GM19328 (cell line): ENCODE results near the gene SLC12A3.

ENCODE experiments used
- ATAC-seq: cut with Tn5 transposase; IDR thresholded peaks from one replicate; pipeline ENCODE4 v1.9.1; 2021; ENCODE audit warnings: mild to moderate bottlenecking, moderate library complexity; ENCODE audit not compliant: unreplicated experiment

SLC12A3 gene

DNA sequence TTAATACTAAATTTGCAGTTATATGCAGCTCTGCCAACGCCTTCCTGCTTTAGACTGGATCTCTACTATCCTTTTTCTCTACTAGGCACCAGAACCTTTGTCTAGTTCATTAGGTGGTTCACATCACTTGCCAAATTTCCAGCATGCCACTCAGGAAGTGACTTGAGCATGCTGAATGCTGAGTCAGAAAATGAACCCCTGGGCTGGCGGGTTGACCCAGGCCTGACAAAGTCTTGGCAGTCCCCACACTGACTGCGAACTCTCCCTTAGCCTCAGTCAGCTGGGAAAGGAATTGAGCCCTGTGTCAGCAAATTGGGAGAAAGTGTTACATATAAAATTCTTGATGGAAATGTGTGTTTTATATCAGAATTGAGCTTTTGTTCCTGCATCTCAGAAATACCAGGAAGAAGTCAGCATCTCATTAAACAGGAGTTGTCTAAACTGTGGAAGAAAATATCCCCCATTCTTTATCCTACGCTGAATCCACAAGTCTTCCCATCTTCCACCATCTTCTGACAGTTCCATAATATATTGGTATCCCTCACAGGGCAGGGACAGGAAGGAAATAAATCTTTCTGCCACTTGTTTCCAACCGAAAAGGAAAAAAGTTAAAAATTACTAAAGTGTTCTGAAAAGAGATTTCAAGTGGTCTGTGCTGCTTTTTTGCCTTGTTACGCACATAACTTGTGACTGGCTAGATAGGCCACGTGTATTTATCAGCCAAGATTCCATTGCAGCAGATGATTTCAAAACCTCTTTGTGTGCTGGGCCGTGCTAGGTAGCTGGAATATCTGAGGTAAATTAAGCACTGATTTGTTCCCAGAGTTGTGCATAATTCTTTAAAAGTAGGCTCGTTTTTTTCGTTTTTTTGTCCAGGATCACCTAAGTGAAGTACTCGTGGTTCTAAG is 16.7 kb upstream of the SLC12A3 start:
- no peak for ATAC-seq

GRCh38 chr16:56848955-56849689 is 15.9 kb upstream of the SLC12A3 start:
- ATAC-seq: no peak

DNA sequence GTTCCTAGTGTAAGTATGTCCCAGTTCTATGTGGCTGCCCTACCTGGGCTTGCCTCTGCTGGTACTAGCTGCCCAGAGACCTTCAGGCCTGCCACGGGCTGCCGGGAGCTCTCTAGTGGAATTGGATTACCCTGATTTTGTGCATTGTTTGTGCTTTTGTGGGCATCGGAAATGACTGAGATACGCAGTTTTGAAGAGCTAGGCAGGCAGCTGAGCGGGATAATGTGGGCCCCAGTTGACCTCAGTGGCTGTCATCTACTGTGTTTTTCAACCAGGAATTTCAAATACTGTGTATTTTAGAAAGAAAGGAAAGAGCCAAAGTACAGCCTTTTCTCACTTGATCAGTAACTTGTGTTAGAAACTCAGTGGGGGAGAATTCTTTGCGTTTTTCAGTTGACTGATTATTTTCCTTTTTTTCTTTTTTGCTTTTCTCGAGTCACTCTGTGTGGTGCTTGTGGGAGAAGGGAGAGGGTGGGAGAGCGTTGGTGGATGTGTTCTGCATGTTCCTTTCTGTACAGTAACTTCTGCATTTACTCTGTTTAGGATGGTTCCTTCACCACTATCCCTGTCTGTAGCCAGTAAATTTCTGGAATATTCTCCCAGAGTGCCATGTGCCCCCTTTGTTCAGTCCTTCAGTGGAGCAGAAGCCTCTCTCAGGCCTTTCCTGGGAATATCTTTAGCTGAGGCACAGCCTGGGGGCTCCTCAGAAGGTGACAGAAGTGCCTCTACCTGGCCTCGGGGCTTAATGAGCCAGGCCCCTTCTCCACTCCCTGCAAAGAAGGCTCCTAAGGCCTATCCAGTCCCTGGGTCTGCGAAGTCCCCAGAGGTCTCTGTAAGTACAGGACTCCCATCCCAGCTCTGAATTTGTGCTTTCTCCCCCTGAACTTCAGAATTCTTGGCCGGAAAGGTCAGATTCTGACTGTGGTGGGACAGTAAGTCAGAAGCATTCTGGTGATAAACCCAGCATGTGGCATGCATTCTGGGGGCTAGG is 15.0 kb upstream of the SLC12A3 start:
- no peak for ATAC-seq

GRCh38 chr16:56851671-56852400 is 13.2 kb upstream of the SLC12A3 start:
- no peak for ATAC-seq

- no peak for ATAC-seq
These were observed 12.6 kb upstream of the SLC12A3 start for GRCh38 chr16:56852401-56852730.

DNA sequence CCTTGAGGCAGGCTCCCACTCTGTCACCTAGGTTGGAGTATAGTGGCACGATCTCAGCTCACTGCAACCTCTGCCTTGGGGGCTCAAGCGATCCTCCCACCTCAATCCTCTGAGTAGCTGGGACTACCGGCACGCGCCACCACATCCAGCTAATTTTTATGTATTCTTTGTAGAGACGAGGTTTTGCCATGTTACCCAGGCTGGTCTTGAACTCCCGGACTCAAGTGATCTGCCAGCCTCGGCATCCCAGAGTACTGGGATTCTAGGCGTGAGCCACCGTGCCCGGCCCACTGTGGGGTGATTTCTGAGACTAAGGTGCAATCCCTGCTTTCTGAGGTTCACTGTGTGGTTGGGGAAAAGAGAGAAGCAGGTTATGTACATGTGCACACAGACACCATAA is 12.0 kb upstream of the SLC12A3 start:
- no peak for ATAC-seq

- no peak for ATAC-seq
These were observed 9.8 kb upstream of the SLC12A3 start for GRCh38 chr16:56855201-56855600.

DNA sequence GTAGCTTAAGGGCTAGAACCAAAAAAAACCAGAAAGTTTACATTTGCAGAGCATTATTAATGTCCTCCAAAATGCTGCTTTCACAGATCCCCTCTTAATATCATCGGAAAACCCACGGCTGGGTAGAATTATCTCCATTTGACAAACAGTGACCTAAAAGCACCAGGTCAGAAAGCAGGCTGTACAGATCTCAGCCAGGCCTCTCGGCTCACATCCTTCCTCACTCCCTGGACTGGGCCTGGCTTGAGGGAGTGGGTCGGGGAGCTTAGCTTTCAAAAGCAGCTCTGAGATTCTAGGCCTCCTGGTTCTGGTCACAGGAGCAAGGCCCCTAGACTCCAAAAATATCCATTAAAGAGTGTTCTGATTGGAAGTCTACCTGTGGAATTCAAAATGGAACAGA is 9.1 kb upstream of the SLC12A3 start:
- no peak for ATAC-seq

- no peak for ATAC-seq
These were observed 8.0 kb upstream of the SLC12A3 start for GRCh38 chr16:56856876-56857447.

DNA sequence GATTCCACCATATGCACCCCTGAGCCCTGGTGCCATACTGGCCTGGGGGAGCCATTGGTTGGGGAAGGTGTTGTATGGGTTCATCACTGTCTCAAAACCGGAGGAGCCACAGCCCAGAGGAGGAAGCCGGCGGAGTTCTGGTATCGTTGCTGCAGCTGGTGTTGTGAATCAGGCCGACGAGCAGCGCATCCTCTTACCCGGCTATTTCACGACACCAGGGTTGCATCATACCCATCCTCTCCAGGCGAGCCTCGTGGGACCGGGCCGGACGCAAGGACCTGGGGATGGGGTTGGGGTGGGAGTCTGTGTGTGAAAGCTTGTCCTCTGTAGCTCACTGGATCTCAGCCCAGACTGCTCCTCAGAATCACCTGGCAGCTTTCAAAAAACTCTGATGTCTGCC is 6.6 kb upstream of the SLC12A3 start:
- ATAC-seq: no peak

GRCh38 chr16:56859636-56860035 is 5.4 kb upstream of the SLC12A3 start:
- ATAC-seq: no peak

DNA sequence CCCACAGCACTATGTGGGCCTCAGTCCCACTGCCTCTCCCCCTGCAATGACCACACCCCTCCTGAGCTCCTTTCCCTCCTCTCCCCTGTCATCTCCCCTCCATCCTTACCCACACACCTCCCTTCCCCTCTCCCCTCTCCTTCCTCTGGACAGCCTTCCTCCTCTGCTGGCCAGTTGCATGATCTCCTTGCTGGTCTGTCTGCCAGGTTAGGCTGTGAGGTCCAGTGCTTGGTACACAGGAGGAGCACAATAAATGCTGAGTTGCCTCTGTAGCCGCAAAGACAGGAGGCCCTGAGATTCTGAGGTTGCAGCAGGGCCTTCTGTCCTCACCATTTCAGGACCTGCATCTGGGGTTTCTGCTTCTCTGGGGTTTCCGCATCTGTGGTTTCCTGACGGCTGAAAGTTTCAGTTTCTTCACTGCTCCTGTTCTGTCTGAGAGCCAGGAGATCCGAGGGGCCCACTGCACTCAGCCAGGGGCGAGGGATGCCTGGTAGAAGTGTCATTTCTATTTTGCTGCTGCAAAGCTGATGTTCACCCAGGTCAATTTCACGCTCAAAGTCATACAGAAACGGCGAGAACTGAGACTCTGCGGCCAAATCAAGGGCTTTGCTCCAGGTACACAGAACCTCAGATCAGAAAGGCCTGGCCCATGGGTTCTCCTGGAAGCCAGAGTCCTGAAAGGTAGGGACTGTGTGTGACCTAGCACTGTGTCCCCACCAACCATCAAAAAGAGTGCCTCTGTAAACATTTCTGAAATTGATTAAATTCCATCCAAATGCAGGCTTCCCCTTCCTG is 4.6 kb upstream of the SLC12A3 start:
- no peak for ATAC-seq

- no peak for ATAC-seq
These were observed 3.9 kb upstream of the SLC12A3 start for GRCh38 chr16:56861092-56861610.

GRCh38 chr16:56861756-56862155 is 3.3 kb upstream of the SLC12A3 start:
- no peak for ATAC-seq

DNA sequence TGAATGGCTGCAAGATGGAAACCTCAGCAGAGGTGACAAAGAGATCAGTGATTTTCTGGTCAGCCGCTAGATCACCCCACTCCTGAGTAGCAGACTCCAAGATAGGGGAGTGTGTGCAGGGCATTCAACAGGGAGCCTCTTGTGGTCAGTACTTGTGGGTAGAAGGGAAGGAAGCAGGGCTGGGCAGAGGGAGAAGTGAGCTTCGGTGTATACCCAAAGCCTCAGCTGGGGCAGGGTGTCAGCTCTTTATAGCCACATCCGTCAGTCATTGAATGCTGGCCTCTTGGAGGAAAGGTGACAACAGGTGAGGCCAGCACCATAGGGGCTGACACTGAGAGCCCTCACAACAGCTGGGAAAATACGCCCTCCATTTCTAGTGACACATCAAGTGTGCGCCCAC is 2.2 kb upstream of the SLC12A3 start:
- no peak for ATAC-seq

DNA sequence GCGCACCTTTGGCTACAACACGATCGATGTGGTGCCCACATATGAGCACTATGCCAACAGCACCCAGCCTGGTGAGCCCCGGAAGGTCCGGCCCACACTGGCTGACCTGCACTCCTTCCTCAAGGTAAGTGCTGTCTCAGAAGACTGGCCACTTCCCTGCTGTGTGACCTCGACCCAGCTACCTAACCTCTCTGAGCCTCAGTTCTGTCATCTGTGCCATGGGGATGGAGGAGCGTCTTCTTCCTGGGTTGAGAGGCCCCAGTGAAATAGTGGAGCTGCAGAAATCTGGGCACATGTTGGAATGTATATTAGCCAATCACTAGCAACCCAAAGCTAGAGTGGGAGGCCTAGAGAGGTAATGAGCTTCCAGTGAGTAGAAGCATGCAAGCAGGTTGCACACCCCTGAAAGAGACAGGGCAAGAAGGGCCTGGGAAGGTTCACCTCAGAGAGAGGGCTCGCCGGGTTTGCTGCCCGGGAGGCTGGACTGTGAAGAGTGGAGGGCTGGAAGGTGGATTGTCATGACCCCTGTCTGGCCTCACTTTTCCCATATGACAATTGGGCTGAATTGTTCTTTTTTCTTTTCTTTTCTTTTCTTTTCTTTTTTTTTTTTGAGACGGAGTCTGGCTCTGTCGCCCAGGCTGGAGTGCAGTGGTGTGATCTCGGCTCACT is 521 bp downstream of the SLC12A3 start:
- ATAC-seq: no peak

GRCh38 chr16:56866955-56867830 is 2.2 kb downstream of the SLC12A3 start:
- no peak for ATAC-seq

GRCh38 chr16:56868175-56868574 is 3.2 kb downstream of the SLC12A3 start:
- ATAC-seq: no peak
